Liver (tissue), 3 donors: ENCODE results near the gene SERPINH1.

Experiments
- EGR1 ChIP-seq, 2 donors: IDR thresholded peaks; 2 replicates each; pipeline ENCODE4 v1.6.1; 2016 to 2018; ENCODE audit warnings: antibody characterized with exemption in 2 of 2, low read depth in 2 of 2
- FOXA1 ChIP-seq: IDR thresholded peaks from 2 replicates; pipeline ENCODE4 v1.6.1; 2016; ENCODE audit warnings: antibody characterized with exemption
- MAX ChIP-seq: IDR thresholded peaks from 2 replicates; pipeline ENCODE4 v1.6.1; 2016; ENCODE audit warnings: antibody characterized with exemption
- RAD21 ChIP-seq, 2 donors: IDR thresholded peaks; 2 replicates each; pipeline ENCODE4 v1.6.1; 2016; ENCODE audit warnings: antibody characterized with exemption in 2 of 2, mild to moderate bottlenecking in 2 of 2
- RXRA ChIP-seq, 2 donors: IDR thresholded peaks; 2 replicates each; pipeline ENCODE4 v1.6.1; 2017 to 2018; ENCODE audit warnings: antibody characterized with exemption in 2 of 2, mild to moderate bottlenecking in 1 of 2
- SP1 ChIP-seq: IDR thresholded peaks from 2 replicates; pipeline ENCODE4 v1.6.1; 2018; ENCODE audit warnings: antibody characterized with exemption, mild to moderate bottlenecking
- TAF1 ChIP-seq: conservative IDR thresholded peaks from 2 replicates; pipeline ENCODE4 v1.6.1; 2016; ENCODE audit warnings: antibody characterized with exemption, mild to moderate bottlenecking
- YY1 ChIP-seq: IDR thresholded peaks from 2 replicates; pipeline ENCODE4 v1.6.1; 2016; ENCODE audit warnings: antibody characterized with exemption, mild to moderate bottlenecking
- TF ChIP-seq, protein P1 (sequence below): fragments of 150-350 bp; IDR thresholded peaks from 2 replicates; pipeline ENCODE4 v1.5.1; 2017; ENCODE audit warnings: improper control_type of control experiment, low read depth, low read length; ENCODE audit not compliant: missing input control
- TF ChIP-seq, protein P2 (sequence below): IDR thresholded peaks from 2 replicates; pipeline ENCODE4 v1.6.1; 2016; ENCODE audit warnings: antibody characterized with exemption, mild to moderate bottlenecking
- donor health status: healthy.
- donor health status: healthy.

- TF ChIP-seq, protein P1, sequence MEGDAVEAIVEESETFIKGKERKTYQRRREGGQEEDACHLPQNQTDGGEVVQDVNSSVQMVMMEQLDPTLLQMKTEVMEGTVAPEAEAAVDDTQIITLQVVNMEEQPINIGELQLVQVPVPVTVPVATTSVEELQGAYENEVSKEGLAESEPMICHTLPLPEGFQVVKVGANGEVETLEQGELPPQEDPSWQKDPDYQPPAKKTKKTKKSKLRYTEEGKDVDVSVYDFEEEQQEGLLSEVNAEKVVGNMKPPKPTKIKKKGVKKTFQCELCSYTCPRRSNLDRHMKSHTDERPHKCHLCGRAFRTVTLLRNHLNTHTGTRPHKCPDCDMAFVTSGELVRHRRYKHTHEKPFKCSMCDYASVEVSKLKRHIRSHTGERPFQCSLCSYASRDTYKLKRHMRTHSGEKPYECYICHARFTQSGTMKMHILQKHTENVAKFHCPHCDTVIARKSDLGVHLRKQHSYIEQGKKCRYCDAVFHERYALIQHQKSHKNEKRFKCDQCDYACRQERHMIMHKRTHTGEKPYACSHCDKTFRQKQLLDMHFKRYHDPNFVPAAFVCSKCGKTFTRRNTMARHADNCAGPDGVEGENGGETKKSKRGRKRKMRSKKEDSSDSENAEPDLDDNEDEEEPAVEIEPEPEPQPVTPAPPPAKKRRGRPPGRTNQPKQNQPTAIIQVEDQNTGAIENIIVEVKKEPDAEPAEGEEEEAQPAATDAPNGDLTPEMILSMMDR: no peak
- TF ChIP-seq, protein P2, sequence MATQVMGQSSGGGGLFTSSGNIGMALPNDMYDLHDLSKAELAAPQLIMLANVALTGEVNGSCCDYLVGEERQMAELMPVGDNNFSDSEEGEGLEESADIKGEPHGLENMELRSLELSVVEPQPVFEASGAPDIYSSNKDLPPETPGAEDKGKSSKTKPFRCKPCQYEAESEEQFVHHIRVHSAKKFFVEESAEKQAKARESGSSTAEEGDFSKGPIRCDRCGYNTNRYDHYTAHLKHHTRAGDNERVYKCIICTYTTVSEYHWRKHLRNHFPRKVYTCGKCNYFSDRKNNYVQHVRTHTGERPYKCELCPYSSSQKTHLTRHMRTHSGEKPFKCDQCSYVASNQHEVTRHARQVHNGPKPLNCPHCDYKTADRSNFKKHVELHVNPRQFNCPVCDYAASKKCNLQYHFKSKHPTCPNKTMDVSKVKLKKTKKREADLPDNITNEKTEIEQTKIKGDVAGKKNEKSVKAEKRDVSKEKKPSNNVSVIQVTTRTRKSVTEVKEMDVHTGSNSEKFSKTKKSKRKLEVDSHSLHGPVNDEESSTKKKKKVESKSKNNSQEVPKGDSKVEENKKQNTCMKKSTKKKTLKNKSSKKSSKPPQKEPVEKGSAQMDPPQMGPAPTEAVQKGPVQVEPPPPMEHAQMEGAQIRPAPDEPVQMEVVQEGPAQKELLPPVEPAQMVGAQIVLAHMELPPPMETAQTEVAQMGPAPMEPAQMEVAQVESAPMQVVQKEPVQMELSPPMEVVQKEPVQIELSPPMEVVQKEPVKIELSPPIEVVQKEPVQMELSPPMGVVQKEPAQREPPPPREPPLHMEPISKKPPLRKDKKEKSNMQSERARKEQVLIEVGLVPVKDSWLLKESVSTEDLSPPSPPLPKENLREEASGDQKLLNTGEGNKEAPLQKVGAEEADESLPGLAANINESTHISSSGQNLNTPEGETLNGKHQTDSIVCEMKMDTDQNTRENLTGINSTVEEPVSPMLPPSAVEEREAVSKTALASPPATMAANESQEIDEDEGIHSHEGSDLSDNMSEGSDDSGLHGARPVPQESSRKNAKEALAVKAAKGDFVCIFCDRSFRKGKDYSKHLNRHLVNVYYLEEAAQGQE: no peak
- no peak for TF ChIP-seq EGR1 (IDR thresholded peaks at IDR 0.05; ENCODE audit: low read depth in 2 of 2)
- no peak for TF ChIP-seq RXRA (IDR thresholded peaks at IDR 0.05)
- TF ChIP-seq FOXA1: no peak
- TF ChIP-seq TAF1: no peak
- TF ChIP-seq RAD21 (IDR thresholded peaks at IDR 0.05): no peak
- no peak for TF ChIP-seq MAX
- TF ChIP-seq SP1: no peak
- no peak for TF ChIP-seq YY1
These were observed 33.9 kb upstream of the SERPINH1 start for GRCh38 chr11:75527938-75528735.
